Immature natural killer cell (primary cell): ENCODE data around the gene RARB. TPM values are rescaled to one million over a fixed set of nuclear protein-coding genes. Genes with fewer than 3 reads are reported as not detected.

ENCODE experiments used
- polyA plus RNA-seq, 3 donors: library from polyadenylated mRNA; unstranded; fragments of 300-500 nt; fragmentation: Illumina TruSeq; gene quantifications; one replicate each; pipeline ENCODE4 v1.2.3, GENCODE V29; 2021

RARB gene
- polyA plus RNA-seq, 3 donors from 2014 or later = 0.19 to 0.61 TPM; not detected in 1

Other genes starting within 250 kb of the RARB start
- 10 to 100 TPM; 31.8 to 84.5 (median 45.7) TPM for gene TOP2B, start 236.6 kb downstream of the RARB start, polyA plus RNA-seq